HCT116 (cell line): ENCODE data around the gene MBD6. TPM values are rescaled to one million over a fixed set of nuclear protein-coding genes. Genes with fewer than 3 reads are reported as not detected.

Experiments used
- EGR1 ChIP-seq: IDR thresholded peaks from 2 replicates; pipeline ENCODE4 v1.6.1; 2012; ENCODE audit warnings: low read depth
- FOSL1 ChIP-seq: IDR thresholded peaks from 2 replicates; pipeline ENCODE4 v1.6.1; 2012; ENCODE audit warnings: low read depth
- RAD21 ChIP-seq: IDR thresholded peaks from 2 replicates; pipeline ENCODE4 v1.6.1; 2012; ENCODE audit warnings: low read depth, mild to moderate bottlenecking
- SIN3A ChIP-seq: IDR thresholded peaks from 2 replicates; pipeline ENCODE4 v1.6.1; 2012; ENCODE audit warnings: low read depth
- SRF ChIP-seq: IDR thresholded peaks from 2 replicates; pipeline ENCODE4 v1.6.1; 2012; ENCODE audit warnings: low read depth
- YY1 ChIP-seq: IDR thresholded peaks from 2 replicates; pipeline ENCODE4 v1.6.1; 2011; ENCODE audit warnings: low read length, low read depth, moderate library complexity, mild to moderate bottlenecking; ENCODE audit not compliant: insufficient replicate concordance; ENCODE audit errors: extremely low read depth
- ZNF274 ChIP-seq: fragments of 200-500 bp; sonication (Bioruptor generic); IDR thresholded peaks from 2 replicates; pipeline ENCODE4 v1.6.1; 2014; ENCODE audit warnings: mild to moderate bottlenecking, low read depth, low read length, inconsistent platforms
- total RNA-seq: library from RNA; stranded (reverse); gene quantifications from one replicate; pipeline ENCODE4 v1.2.1, GENCODE V29; 2021; ENCODE audit not compliant: unreplicated experiment
- TF ChIP-seq, protein P1 (sequence below): IDR thresholded peaks from 2 replicates; pipeline ENCODE4 v1.6.1; 2012; ENCODE audit warnings: low read depth
- TF ChIP-seq, protein P2 (sequence below): IDR thresholded peaks from 2 replicates; pipeline ENCODE4 v1.6.1; 2012
- TF ChIP-seq, protein P3 (sequence below): IDR thresholded peaks from 2 replicates; pipeline ENCODE4 v1.6.1; 2011; ENCODE audit warnings: mild to moderate bottlenecking, low read length, moderate library complexity; ENCODE audit not compliant: insufficient replicate concordance; ENCODE audit errors: extremely low read depth
- TF ChIP-seq, protein P4 (sequence below): IDR thresholded peaks from 2 replicates; pipeline ENCODE4 v1.6.1; 2012

The MBD6 gene
- total RNA-seq, 1 experiment from 2014 or later: 70.1 TPM

DNA sequence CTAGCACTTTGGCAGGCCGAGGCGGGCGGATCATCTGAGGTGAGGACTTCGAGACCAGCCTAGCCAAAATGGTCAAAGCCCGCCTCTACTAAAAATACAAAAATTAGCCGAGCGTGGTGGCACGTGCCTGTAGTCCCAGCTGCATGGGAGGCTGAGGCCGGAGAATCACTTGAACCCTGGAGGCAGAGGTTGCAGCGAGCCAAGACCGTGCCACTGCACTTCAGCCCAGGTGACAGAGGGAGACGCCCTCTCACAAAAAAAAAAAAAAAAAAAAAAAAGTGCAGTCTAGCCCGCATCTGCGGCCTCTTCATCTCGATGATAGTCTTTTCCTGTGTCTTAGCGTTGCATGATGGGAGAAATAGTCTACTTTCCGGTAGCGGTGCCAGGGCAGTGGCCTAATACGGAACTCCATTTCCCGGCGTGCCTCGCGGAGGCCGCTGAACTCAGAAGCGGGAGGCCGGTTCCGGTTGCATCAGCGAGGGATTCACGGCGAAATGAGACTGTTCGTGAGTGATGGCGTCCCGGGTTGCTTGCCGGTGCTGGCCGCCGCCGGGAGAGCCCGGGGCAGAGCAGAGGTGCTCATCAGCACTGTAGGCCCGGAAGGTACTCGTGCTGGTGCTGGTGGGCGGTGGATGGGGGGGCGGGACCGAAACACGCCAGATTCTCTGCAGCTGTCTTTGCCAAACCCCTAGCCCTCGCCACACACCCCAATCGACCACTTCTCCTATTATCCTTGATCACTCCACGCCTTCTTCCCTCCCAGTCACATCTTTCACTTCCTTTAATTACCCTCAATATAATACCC is 34.8 kb upstream of the MBD6 start, which contains the start of gene MARS1 (continued):
- TF ChIP-seq, protein P1, sequence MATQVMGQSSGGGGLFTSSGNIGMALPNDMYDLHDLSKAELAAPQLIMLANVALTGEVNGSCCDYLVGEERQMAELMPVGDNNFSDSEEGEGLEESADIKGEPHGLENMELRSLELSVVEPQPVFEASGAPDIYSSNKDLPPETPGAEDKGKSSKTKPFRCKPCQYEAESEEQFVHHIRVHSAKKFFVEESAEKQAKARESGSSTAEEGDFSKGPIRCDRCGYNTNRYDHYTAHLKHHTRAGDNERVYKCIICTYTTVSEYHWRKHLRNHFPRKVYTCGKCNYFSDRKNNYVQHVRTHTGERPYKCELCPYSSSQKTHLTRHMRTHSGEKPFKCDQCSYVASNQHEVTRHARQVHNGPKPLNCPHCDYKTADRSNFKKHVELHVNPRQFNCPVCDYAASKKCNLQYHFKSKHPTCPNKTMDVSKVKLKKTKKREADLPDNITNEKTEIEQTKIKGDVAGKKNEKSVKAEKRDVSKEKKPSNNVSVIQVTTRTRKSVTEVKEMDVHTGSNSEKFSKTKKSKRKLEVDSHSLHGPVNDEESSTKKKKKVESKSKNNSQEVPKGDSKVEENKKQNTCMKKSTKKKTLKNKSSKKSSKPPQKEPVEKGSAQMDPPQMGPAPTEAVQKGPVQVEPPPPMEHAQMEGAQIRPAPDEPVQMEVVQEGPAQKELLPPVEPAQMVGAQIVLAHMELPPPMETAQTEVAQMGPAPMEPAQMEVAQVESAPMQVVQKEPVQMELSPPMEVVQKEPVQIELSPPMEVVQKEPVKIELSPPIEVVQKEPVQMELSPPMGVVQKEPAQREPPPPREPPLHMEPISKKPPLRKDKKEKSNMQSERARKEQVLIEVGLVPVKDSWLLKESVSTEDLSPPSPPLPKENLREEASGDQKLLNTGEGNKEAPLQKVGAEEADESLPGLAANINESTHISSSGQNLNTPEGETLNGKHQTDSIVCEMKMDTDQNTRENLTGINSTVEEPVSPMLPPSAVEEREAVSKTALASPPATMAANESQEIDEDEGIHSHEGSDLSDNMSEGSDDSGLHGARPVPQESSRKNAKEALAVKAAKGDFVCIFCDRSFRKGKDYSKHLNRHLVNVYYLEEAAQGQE: no peak
- TF ChIP-seq EGR1: no peak
- TF ChIP-seq SRF: peak; percentile 87
- peak; percentile 62 for TF ChIP-seq YY1
- TF ChIP-seq SIN3A: peak; percentile 90
- no peak for TF ChIP-seq FOSL1
- TF ChIP-seq RAD21: peak; percentile 31; the same call in 1 of the 2 replicates
- no peak for TF ChIP-seq ZNF274
- TF ChIP-seq, protein P2, sequence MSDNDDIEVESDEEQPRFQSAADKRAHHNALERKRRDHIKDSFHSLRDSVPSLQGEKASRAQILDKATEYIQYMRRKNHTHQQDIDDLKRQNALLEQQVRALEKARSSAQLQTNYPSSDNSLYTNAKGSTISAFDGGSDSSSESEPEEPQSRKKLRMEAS: peak; percentile 91
- TF ChIP-seq, protein P3, sequence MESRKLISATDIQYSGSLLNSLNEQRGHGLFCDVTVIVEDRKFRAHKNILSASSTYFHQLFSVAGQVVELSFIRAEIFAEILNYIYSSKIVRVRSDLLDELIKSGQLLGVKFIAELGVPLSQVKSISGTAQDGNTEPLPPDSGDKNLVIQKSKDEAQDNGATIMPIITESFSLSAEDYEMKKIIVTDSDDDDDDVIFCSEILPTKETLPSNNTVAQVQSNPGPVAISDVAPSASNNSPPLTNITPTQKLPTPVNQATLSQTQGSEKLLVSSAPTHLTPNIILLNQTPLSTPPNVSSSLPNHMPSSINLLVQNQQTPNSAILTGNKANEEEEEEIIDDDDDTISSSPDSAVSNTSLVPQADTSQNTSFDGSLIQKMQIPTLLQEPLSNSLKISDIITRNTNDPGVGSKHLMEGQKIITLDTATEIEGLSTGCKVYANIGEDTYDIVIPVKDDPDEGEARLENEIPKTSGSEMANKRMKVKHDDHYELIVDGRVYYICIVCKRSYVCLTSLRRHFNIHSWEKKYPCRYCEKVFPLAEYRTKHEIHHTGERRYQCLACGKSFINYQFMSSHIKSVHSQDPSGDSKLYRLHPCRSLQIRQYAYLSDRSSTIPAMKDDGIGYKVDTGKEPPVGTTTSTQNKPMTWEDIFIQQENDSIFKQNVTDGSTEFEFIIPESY: no peak
- TF ChIP-seq, protein P4, sequence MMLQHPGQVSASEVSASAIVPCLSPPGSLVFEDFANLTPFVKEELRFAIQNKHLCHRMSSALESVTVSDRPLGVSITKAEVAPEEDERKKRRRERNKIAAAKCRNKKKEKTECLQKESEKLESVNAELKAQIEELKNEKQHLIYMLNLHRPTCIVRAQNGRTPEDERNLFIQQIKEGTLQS: no peak
